GM21515 (cell line): Measurements from ENCODE around the gene CFL1.
"Not testable (repeated sequence)": the region's sequence is repeated elsewhere in the genome, so short reads cannot be mapped to it uniquely, and the experiment has no call there.

ENCODE experiments used
- ATAC-seq: cut with Tn5 transposase; IDR thresholded peaks from one replicate; pipeline ENCODE4 v1.9.1; 2021; ENCODE audit not compliant: unreplicated experiment

The CFL1 gene

GRCh38 chr11:65844231-65844872 is 13.6 kb downstream of the CFL1 start:
- no peak for ATAC-seq

- ATAC-seq: no peak
These were observed 14.2 kb downstream of the CFL1 start for GRCh38 chr11:65843811-65844210.

- ATAC-seq: no peak
These were observed 15.8 kb downstream of the CFL1 start for GRCh38 chr11:65842144-65842543.

GRCh38 chr11:65834202-65834601 is 23.8 kb downstream of the CFL1 start:
- peak; percentile 12 for ATAC-seq

- ATAC-seq: peak; percentile 90
These were observed 24.5 kb downstream of the CFL1 start, which contains the start of gene SNX32 for GRCh38 chr11:65833297-65834030. SNX32 (plus strand) TSS chr11:65833963; CDS start chr11:65834066, 103 bp downstream.

- ATAC-seq: not testable (repeated sequence)
These were observed 25.7 kb downstream of the CFL1 start for GRCh38 chr11:65832231-65832630.

- ATAC-seq: no peak
These were observed 28.5 kb downstream of the CFL1 start for GRCh38 chr11:65829459-65829858.

- ATAC-seq: no peak
These were observed 30.8 kb downstream of the CFL1 start for GRCh38 chr11:65826984-65827735.

- no peak for ATAC-seq
These were observed 35.0 kb downstream of the CFL1 start for GRCh38 chr11:65822776-65823528.

- no peak for ATAC-seq
These were observed 36.9 kb downstream of the CFL1 start for GRCh38 chr11:65821107-65821506.

- ATAC-seq: peak; percentile 69
These were observed 39.9 kb downstream of the CFL1 start for GRCh38 chr11:65817835-65818680.

- ATAC-seq: no peak
These were observed 40.6 kb downstream of the CFL1 start for GRCh38 chr11:65817312-65817834.

- ATAC-seq: no peak
These were observed 41.3 kb downstream of the CFL1 start for GRCh38 chr11:65816696-65817095.

GRCh38 chr11:65814986-65815565 is 42.9 kb downstream of the CFL1 start:
- no peak for ATAC-seq

- no peak for ATAC-seq
These were observed 43.6 kb downstream of the CFL1 start for GRCh38 chr11:65814131-65814985.

- ATAC-seq: no peak
These were observed 46.1 kb downstream of the CFL1 start for GRCh38 chr11:65811764-65812475.

- ATAC-seq: no peak
These were observed 47.7 kb downstream of the CFL1 start for GRCh38 chr11:65810046-65810868.
